Measurements from ENCODE around the gene FBXW4. TPM values are rescaled to one million over a fixed set of nuclear protein-coding genes. Genes with fewer than 3 reads are reported as not detected.

The FBXW4 gene
- polyA plus RNA-seq, 1 of the 3 experiments (the other 2 are of a cell fraction) = 27.6 TPM

GRCh38 chr10:101575091-101575490 is 119.9 kb downstream of the FBXW4 start (continued):
- TF ChIP-seq, protein P1, sequence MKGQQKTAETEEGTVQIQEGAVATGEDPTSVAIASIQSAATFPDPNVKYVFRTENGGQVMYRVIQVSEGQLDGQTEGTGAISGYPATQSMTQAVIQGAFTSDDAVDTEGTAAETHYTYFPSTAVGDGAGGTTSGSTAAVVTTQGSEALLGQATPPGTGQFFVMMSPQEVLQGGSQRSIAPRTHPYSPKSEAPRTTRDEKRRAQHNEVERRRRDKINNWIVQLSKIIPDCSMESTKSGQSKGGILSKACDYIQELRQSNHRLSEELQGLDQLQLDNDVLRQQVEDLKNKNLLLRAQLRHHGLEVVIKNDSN (IDR thresholded peaks at IDR 0.05; ENCODE audit: borderline replicate concordance, low read depth) = no peak
- TF ChIP-seq RCOR1 (IDR thresholded peaks at IDR 0.05; ENCODE audit: low read length) (no peak), MEF2A (IDR thresholded peaks at IDR 0.05; ENCODE audit: borderline replicate concordance, low read depth) (no peak), TEAD4 (IDR thresholded peaks at IDR 0.05; ENCODE audit: borderline replicate concordance, insufficient read depth) (no peak)

GRCh38 chr10:101573885-101574753 is 120.9 kb downstream of the FBXW4 start:
- Histone ChIP-seq H2AFZ (ENCODE audit: low read depth) (no peak overlapping the region), H3F3A (replicated peaks; ENCODE audit: insufficient read depth) (no peaks in the 10 kb centered on the region), H3K36me3 (replicated peaks in 1 of 2; ENCODE audit: control insufficient read depth in 1 of 2, insufficient read depth in 2 of 2, low read length in 1 of 2) (peaks cover 0 to 4% of the 10 kb centered on the region in 2 experiments), H3K27ac (ENCODE audit: low read depth in 2 of 2, low read length in 1 of 2) (no peak overlapping the region), H3K4me3 (ENCODE audit: low read depth in 2 of 2, low read length in 1 of 2) (no peak overlapping the region), H3K4me2 (no peak overlapping the region), H3K4me1 (ENCODE audit: control insufficient read depth in 1 of 2, insufficient read depth in 2 of 2, low read depth in 1 of 2, low read length in 1 of 2) (peaks cover 0 to 18% of the 10 kb centered on the region in 2 experiments; a peak in 1 of 4 replicates), H4K20me1 (ENCODE audit: insufficient read depth) (no peaks in the 10 kb centered on the region), H3K27me3 (ENCODE audit: insufficient read depth) (no peaks in the 10 kb centered on the region), H3K9ac (no peak overlapping the region), H3K9me2 (no peaks in the 10 kb centered on the region), H3K9me3 (no peaks in the 10 kb centered on the region), H3K79me2 (ENCODE audit: insufficient read depth) (no peaks in the 10 kb centered on the region)
- peak; percentile 21 for DNase-seq
- CTCF ChIA-PET = interaction anchor here (1.0 to 9.1 kb wide), 7 partner anchors 11 to 413 kb away, joined by 3 to 164 read pairs (median 4); partner anchors contain the start of genes DPCD and POLL
- POLR2A ChIA-PET = no interaction called here
- WGBS (ENCODE audit: low lambda C conversion rate) = 93% methylated on average over 23 of the region's 25 CpGs
- TF ChIP-seq TEAD4 (IDR thresholded peaks at IDR 0.05; ENCODE audit: borderline replicate concordance, insufficient read depth) (no peak), MEF2A (IDR thresholded peaks at IDR 0.05; ENCODE audit: borderline replicate concordance, low read depth) (no peak), CHD2 (IDR thresholded peaks at IDR 0.05; ENCODE audit: low read length, partially characterized antibody) (no peak), ZBTB33 (IDR thresholded peaks at IDR 0.05; ENCODE audit: borderline replicate concordance, low read depth) (no peak), REST (IDR thresholded peaks at IDR 0.05; ENCODE audit: low read depth, low read length) (no peak), FOSL2 (IDR thresholded peaks at IDR 0.05; ENCODE audit: borderline replicate concordance, low read depth) (no peak), RAD21 (IDR thresholded peaks at IDR 0.05; ENCODE audit: low read length) (no peak)
- TF ChIP-seq, protein P2, sequence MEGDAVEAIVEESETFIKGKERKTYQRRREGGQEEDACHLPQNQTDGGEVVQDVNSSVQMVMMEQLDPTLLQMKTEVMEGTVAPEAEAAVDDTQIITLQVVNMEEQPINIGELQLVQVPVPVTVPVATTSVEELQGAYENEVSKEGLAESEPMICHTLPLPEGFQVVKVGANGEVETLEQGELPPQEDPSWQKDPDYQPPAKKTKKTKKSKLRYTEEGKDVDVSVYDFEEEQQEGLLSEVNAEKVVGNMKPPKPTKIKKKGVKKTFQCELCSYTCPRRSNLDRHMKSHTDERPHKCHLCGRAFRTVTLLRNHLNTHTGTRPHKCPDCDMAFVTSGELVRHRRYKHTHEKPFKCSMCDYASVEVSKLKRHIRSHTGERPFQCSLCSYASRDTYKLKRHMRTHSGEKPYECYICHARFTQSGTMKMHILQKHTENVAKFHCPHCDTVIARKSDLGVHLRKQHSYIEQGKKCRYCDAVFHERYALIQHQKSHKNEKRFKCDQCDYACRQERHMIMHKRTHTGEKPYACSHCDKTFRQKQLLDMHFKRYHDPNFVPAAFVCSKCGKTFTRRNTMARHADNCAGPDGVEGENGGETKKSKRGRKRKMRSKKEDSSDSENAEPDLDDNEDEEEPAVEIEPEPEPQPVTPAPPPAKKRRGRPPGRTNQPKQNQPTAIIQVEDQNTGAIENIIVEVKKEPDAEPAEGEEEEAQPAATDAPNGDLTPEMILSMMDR (IDR thresholded peaks at IDR 0.05) = no peak
